Central memory CD8-positive, alpha-beta T cell (primary cell): ENCODE measurements around the gene GRAMD4.
A peak's percentile ranks its signal among the peaks of the same experiment; 100 is the strongest.

Experiments
- ATAC-seq: fragments of 150-1000 bp; cut with Tn5 transposase; replicated peaks from 2 replicates; pipeline ENCODE4 v1.10.0; 2022; ENCODE audit warnings: mild to moderate bottlenecking, moderate FRiP score, moderate number of reproducible peaks; ENCODE audit not compliant: poor library complexity, severe bottlenecking; ENCODE audit errors: extremely low read depth
- DNase-seq, 2 donors: peaks; one replicate each; pipeline ENCODE4 v3.0.0; 2021; ENCODE audit warnings: low spot score in 2 of 2
- H3K27ac Mint-ChIP-seq: one replicate; pipeline ENCODE4 v1.8.0; 2022; ENCODE audit warnings: low read depth, mild to moderate bottlenecking, moderate library complexity, mixed read lengths
- H3K27me3 Mint-ChIP-seq: one replicate; pipeline ENCODE4 v1.8.0; 2022; ENCODE audit warnings: mixed read lengths
- H3K36me3 Mint-ChIP-seq: one replicate; pipeline ENCODE4 v1.8.0; 2022; ENCODE audit warnings: mild to moderate bottlenecking, moderate library complexity, mixed read lengths; ENCODE audit not compliant: insufficient read depth
- H3K4me1 Mint-ChIP-seq: one replicate; pipeline ENCODE4 v1.8.0; 2022; ENCODE audit warnings: mixed read lengths
- H3K4me3 Mint-ChIP-seq: one replicate; pipeline ENCODE4 v1.8.0; 2022; ENCODE audit warnings: mild to moderate bottlenecking, moderate library complexity, mixed read lengths
- H3K9me3 Mint-ChIP-seq: one replicate; pipeline ENCODE4 v1.8.0; 2022; ENCODE audit warnings: mixed read lengths

Gene GRAMD4

DNA sequence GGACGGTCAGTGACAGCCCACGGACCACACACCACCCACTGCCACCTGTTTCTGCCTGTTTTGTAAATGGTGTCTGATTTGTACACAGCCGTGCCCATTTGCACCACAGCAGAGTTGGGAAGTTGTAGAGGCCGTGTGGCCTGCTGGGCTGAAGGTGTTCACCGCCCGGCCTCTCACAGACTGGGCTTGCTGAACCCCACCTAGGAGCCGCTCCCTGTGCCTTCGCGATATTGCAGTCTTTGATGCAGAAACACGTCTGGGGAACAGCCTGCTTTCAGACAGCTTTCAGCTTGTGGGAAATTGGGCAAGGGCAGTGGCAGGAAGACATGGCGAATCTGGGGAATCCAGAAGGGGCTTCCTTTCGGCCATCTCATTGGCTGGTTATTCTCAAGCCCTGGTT lies 9.8 kb upstream of the GRAMD4 start:
- Mint-ChIP-seq H3K36me3 (peaks cover 14% of the 10 kb centered on the region), H3K9me3 (no peaks in the 10 kb centered on the region), H3K27me3 (no peaks in the 10 kb centered on the region), H3K4me1 (peaks cover 28% of the 10 kb centered on the region), H3K27ac (no peak overlapping the region), H3K4me3 (no peak overlapping the region)
- no peak for DNase-seq
- no peak for ATAC-seq

DNA sequence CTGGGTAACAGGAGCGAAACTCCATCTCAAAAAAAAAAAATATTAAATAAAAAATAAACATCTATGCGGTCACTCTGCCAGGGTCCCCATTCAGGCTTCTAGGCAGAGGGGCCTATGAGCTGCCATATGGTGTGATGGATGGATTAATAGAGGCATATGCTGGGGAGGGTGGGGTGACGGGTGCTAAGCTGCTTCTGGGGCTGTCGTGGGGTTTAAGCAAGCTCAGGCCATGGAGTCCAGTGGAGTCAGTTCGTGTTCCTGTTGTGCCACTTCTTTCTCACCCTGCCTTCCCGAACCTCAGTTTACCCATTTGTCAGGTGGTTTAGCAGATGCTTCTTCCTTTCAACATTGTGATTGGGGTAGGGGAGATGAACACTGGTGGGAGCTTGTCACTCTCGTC lies 9.0 kb upstream of the GRAMD4 start:
- Mint-ChIP-seq H3K36me3 (peaks cover 14% of the 10 kb centered on the region), H3K27ac (no peak overlapping the region), H3K4me1 (peaks cover 28% of the 10 kb centered on the region), H3K4me3 (no peak overlapping the region), H3K27me3 (no peaks in the 10 kb centered on the region), H3K9me3 (no peaks in the 10 kb centered on the region)
- DNase-seq (no peak), ATAC-seq (no peak)

DNA sequence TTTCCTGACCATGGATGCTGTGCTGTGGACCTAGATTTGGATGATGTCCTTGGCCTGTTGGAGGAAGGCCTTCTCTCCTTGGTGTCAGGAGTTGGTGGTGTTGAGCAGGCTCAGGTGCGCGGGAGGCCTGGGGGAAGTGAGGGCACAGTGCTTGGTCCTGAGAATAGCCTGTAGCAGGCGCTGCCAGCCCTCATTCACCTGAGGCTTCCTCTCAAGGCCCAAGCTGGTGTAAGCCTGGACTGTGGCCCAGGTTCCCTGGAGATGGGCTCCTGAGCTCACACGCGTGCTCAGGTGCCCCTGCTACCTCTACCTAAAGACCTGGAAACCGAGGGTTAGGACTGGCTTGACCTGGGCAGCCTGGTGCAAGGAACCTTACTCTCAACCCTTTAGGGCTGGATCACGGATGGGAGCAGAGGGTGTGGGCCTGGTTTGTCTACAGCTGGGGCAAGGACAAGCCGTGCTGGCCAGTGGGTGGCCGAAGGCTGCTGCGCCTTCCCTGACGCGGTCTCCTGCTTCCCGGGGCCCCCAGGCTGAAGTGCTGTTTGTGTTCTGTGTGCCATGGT lies 7.8 kb upstream of the GRAMD4 start:
- ATAC-seq = no peak
- H3K27ac Mint-ChIP-seq = peak overlapping the region; percentile 86
- DNase-seq = no peak
- peaks cover 14% of the 10 kb centered on the region for H3K36me3 Mint-ChIP-seq
- peak overlapping the region; percentile 90 for H3K4me3 Mint-ChIP-seq
- H3K4me1 Mint-ChIP-seq = peaks cover 28% of the 10 kb centered on the region
- no peaks in the 10 kb centered on the region for H3K27me3 Mint-ChIP-seq
- H3K9me3 Mint-ChIP-seq = no peaks in the 10 kb centered on the region

DNA sequence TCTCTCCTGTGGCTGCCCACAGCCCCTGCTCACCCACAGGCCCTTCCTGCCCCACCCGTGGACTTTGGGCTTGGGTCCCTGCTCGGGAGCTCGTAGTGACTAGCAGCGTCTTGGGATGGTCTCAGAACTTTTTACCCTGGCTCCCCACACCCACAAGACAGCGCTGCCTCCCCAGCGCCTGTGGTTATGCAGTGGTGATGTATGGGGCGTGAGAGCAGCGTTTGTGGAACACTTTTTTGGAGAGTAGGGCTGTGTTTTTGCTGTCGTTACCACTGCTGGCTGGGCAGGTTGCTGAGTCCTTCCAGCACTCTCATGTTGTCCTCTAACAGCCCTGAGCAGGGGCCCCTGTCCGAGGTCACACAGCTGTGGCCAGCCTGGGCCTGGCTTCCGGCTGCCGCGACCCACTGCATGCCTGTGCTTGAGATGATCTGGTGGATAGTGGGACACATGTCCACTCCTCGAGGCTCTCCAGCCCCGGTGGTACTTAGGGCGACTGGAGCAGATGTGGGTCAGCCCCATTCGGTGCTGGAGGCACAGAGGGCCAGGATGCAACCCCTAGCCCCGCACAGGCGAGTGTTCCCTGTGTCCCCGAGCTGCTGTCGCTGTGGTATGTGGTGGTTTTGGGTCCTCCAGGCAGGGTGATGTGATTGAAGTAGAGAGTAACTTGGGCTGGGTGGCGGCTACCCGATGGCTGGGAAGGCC lies 7.1 kb upstream of the GRAMD4 start:
- peak overlapping the region; percentile 86 for H3K27ac Mint-ChIP-seq
- peak; percentile 57 for ATAC-seq
- no peaks in the 10 kb centered on the region for H3K27me3 Mint-ChIP-seq
- H3K4me1 Mint-ChIP-seq = peaks cover 28% of the 10 kb centered on the region
- H3K9me3 Mint-ChIP-seq = no peaks in the 10 kb centered on the region
- H3K4me3 Mint-ChIP-seq = peak overlapping the region; percentile 90
- H3K36me3 Mint-ChIP-seq = peaks cover 14% of the 10 kb centered on the region
- peak in 1 of 2 donors; percentile 34 for DNase-seq

DNA sequence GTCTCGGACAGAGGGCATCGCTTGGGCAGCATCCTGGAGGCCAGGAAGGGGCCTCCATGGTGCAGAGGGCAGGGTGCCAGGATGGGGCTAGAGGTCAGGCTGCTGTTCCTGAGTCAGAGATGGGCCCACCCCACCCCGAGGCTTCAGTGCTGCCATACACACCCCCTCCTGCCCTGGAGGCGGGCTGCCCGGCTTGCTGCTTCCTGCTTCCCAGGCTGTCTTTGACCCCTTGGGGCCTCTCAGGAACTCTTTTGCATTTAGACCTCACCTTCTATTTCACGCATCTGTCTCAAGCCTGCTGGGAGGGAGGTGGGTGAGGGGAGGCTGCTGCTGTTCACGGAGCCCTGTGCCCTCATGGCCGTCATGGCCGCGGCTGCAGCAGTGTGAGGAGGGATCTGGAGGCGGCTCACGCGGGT lies 6.6 kb upstream of the GRAMD4 start:
- Mint-ChIP-seq H3K36me3 (peaks cover 14% of the 10 kb centered on the region), H3K27me3 (no peaks in the 10 kb centered on the region), H3K4me3 (peak overlapping the region; percentile 90), H3K27ac (peak overlapping the region; percentile 86), H3K4me1 (peaks cover 28% of the 10 kb centered on the region), H3K9me3 (no peaks in the 10 kb centered on the region)
- ATAC-seq (peak; percentile 2), DNase-seq (no peak)

DNA sequence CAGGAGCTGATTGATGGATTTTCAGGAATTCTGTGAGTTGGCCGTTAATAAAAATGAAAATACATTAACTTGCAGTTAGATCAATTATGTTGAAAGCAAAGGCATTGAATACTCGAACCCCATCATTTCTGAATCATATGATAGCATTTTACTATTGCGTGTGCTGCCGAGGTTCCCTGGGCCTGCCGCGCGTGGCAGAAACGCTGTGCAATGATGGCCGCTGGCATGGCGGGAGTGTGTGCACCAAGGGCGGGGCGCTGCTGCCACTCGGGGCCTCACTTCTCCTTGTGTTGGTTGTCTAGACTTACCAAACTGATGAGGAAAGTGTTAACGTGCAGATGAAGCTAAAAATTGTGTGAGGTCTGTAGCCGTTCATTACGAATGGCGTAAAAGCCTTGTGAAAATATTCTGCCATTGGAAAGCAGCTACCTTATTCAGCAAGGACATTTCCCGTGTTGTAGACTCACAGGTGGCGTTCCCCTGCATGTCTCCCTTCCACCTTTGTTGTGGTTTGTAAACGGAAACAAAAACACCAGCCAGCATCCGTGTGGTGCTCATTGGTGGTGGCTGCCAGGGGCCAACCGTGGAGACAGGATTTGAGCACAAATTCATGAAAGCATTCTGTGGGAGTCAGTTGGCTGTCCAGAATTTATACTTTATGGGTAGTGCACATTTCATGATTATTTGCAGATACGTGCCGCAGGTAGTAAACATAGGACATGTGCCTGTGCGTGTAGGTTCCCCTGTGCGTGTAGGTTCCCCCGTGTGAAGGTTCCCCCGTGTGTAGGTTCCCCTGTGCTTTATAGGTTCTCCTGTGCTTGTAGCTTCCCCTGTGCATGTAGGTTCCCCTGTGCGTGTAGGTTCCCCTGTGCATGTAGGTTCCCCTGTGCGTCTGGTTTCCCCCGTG lies 5.9 kb upstream of the GRAMD4 start:
- Mint-ChIP-seq H3K4me1 (peaks cover 28% of the 10 kb centered on the region), H3K27me3 (no peaks in the 10 kb centered on the region), H3K36me3 (peaks cover 14% of the 10 kb centered on the region), H3K27ac (peak overlapping the region; percentile 86), H3K4me3 (peak overlapping the region; percentile 90), H3K9me3 (no peaks in the 10 kb centered on the region)
- ATAC-seq = peak; percentile 86
- DNase-seq = peak; percentile 43 to 76

DNA sequence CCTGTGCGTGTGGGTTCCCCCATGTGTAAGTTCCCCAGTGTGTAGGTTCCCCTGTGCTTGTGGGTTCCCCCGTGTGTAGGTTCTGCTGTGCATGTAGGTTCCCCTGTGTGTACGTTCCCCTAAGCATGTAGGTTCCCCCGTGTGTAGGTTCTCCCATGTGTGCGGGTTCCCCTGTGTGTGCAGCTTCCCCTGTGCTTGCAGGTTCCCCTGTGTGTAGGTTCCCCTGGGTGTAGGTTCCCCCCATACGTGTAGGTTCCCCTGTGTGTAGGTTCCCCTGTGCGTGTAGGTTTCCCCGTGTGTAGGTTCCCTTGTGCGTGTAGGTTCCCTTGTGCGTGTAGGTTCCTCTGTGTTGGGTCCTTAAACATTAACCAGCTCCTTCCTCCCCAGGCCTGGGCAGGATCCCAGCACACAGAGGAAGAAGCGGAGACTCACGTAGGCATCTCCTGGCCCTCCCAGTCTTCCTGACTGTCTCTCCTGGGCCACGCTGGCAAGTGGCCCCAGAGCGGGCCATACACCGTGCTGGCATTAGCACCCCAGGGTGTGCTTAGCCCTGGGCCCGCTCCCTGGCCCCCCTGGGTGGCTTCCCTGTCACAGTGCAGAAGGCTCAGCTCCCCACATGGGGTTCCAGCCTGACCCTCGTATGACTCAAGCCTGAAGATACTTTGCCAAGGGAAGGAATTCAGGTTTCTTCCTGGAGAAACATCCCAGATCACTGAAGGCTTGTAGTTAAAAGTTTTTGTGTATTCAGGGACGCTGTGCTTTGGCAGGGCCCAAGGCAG lies 2.8 kb upstream of the GRAMD4 start:
- ATAC-seq = no peak
- Mint-ChIP-seq H3K27ac (no peak overlapping the region), H3K4me1 (peaks cover 23% of the 10 kb centered on the region)

DNA sequence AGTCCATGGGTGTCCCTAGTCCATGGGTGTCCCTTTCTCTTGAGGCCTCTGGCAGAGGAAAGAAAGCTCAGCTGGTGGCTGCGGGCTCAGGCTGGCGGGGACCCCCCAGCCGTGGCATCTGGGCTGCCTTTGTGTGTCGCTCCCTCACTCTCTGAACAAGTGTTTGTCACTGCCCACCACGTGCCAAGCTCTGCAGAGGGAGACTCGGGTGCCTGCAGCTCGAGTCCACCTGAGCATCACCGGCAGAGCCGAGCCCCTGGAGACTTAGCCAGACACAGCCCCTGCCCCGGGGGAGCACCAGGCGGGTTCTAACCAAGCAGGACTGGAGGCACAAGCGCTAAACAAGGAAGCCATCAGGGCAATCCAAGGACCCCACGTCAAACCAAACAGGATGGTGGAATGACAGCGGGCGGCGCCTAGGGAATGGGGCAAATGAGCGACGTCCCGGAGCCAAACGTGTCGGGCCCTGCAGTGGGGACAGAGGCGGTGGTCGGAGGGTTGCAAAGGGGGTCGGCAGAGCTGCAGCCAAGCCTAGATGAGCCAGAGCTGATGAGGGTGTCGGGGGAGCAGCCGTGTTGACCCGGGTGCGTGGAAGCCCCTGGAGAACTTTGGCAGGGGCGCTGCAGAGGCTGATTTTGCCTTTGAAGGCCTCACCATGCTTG lies 2.1 kb upstream of the GRAMD4 start:
- Mint-ChIP-seq H3K27ac (peak overlapping the region; percentile 35), H3K9me3 (no peaks in the 10 kb centered on the region), H3K27me3 (no peaks in the 10 kb centered on the region), H3K4me1 (peaks cover 16% of the 10 kb centered on the region), H3K36me3 (peaks cover 12% of the 10 kb centered on the region), H3K4me3 (no peak overlapping the region)
- ATAC-seq = no peak
- no peak for DNase-seq

More for the DNA sequence above, 2.8 kb upstream of the GRAMD4 start:
- Mint-ChIP-seq H3K4me3 (no peak overlapping the region), H3K36me3 (peaks cover 12% of the 10 kb centered on the region), H3K9me3 (no peaks in the 10 kb centered on the region), H3K27me3 (no peaks in the 10 kb centered on the region)
- no peak for DNase-seq

DNA sequence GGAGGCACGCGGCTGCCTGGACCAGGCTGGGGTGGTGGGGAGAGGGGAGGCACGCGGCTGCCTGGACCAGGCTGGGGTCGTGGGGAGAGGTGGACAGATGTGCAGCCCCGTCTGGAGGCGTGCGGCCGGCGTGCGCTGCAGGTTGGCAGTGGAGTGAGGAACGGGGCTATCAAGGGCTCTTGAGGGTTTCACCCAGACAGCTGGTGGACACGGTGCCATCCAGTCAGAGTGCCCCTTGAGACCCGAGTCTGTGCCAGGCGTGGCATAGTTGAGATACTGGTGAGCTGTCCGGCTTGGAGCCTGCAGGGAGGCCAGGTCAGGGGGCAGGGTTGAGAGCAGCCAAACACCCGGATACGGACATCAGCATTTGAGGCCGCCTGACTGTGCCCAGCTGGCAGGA lies 1.5 kb upstream of the GRAMD4 start:
- Mint-ChIP-seq H3K27ac (peak overlapping the region; percentile 35), H3K36me3 (peaks cover 12% of the 10 kb centered on the region), H3K4me1 (peaks cover 10% of the 10 kb centered on the region), H3K4me3 (no peak overlapping the region), H3K9me3 (no peaks in the 10 kb centered on the region), H3K27me3 (no peaks in the 10 kb centered on the region)
- ATAC-seq = no peak
- no peak for DNase-seq

DNA sequence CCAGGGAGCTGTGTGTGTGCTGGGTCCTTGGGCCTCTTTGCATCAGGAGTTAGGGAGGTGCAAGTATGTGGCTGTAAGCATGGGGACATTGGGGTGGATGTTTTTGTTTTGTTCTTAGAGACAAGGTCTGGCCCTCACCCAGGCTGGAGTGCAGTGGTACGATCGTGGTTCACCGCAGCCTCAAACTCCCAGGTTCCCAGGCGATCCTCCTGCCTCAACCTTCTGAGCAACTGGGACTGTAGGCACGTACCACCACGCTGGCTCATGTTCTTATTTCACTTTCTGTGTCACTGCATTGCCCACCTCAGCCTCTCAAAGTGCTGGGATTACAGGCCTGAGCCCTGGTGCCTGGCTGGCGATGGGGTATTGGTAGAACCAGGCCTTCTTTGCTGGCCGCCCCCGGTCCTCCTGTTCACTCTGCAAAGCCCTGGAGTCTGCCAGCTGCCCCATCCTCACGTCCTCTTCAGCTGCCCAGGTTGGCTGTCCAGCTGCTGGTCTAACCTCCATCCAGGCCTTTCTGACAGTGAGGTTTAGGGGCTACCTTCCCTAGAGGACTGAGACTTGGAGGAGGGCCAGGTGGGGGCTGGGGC lies 851 bp upstream of the GRAMD4 start:
- ATAC-seq = no peak
- Mint-ChIP-seq H3K4me3 (no peak overlapping the region), H3K9me3 (no peaks in the 10 kb centered on the region), H3K27me3 (no peaks in the 10 kb centered on the region), H3K27ac (no peak overlapping the region), H3K4me1 (peaks cover 4% of the 10 kb centered on the region), H3K36me3 (peaks cover 5% of the 10 kb centered on the region)
- no peak for DNase-seq

DNA sequence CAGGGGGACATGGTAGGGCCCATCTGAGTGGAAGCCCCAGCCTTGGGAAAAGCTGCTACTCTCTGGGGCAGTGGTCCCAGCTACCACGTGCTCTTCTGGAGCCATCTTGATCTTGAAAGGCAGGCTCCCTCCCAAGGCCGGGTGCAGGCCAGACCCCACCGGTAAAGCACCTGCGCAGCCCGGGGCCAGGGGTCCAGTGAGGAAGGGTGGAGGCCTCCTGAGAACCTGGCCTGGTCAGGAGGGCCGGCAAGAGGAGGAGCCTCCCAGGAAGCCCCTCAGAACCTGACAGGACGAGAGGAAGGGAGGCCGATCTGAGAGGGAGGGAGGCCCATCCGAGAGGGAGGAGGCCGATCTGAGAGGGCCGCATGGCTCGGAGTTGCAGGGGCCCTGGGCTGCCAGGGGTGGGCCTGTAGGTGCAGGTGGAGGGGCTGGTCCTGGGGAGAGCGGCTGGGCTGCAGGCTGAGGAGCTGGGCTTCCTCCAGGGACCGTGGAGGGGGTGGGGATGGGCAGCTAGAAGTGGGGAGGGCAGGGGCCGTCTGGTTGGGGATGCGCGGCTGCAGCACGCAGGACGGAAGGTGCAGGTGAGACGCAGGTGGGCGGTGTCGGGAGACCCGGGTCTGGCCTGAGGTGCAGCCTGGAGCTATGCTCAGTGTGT lies 529 bp downstream of the GRAMD4 start:
- no peak overlapping the region for H3K27ac Mint-ChIP-seq
- peaks cover 1% of the 10 kb centered on the region for H3K36me3 Mint-ChIP-seq
- H3K4me3 Mint-ChIP-seq = no peak overlapping the region
- H3K4me1 Mint-ChIP-seq = no peaks in the 10 kb centered on the region
- no peaks in the 10 kb centered on the region for H3K27me3 Mint-ChIP-seq
- ATAC-seq = no peak
- no peaks in the 10 kb centered on the region for H3K9me3 Mint-ChIP-seq
- DNase-seq = no peak
